Progenitor cell of endocrine pancreas (in vitro differentiated cells): Measurements from ENCODE around the gene APOF. TPM values are rescaled to one million over a fixed set of nuclear protein-coding genes. Genes with fewer than 3 reads are reported as not detected.

ENCODE experiments used
- DNase-seq: peaks from one replicate; pipeline ENCODE4 v3.0.0; 2021; ENCODE audit warnings: low spot score; ENCODE audit not compliant: unreplicated experiment
- H3K27ac Mint-ChIP-seq: 2 replicates; pipeline ENCODE4 v1.8.0; 2021; ENCODE audit warnings: mild to moderate bottlenecking, moderate library complexity, mixed read lengths
- H3K27me3 Mint-ChIP-seq: 2 replicates; pipeline ENCODE4 v1.8.0; 2021; ENCODE audit warnings: mixed read lengths
- H3K36me3 Mint-ChIP-seq: 2 replicates; pipeline ENCODE4 v1.8.0; 2022; ENCODE audit warnings: mixed read lengths; ENCODE audit not compliant: insufficient read depth
- H3K4me1 Mint-ChIP-seq: 2 replicates; pipeline ENCODE4 v1.8.0; 2021; ENCODE audit warnings: low read depth, mixed read lengths
- H3K4me3 Mint-ChIP-seq: 2 replicates; pipeline ENCODE4 v1.8.0; 2021; ENCODE audit warnings: low read depth, mild to moderate bottlenecking, moderate library complexity, mixed read lengths
- H3K9me3 Mint-ChIP-seq: 2 replicates; pipeline ENCODE4 v1.8.0; 2021; ENCODE audit warnings: low read depth, mixed read lengths
- total RNA-seq: library from RNA; stranded (reverse); gene quantifications from 2 replicates; pipeline ENCODE4 v1.2.1, GENCODE V29; 2021
- TF ChIP-seq, protein P1 (sequence below): fragments of 200-600 bp; sonication (generic); IDR thresholded peaks from one replicate; pipeline ENCODE4 v1.5.0; 2021; ENCODE audit warnings: antibody characterized with exemption, mild to moderate bottlenecking; ENCODE audit not compliant: unreplicated experiment

APOF gene
- total RNA-seq, 1 donor from 2014 or later: not detected

- H3K9me3 Mint-ChIP-seq: peaks cover 14% of the 10 kb centered on the region
- TF ChIP-seq, protein P1, sequence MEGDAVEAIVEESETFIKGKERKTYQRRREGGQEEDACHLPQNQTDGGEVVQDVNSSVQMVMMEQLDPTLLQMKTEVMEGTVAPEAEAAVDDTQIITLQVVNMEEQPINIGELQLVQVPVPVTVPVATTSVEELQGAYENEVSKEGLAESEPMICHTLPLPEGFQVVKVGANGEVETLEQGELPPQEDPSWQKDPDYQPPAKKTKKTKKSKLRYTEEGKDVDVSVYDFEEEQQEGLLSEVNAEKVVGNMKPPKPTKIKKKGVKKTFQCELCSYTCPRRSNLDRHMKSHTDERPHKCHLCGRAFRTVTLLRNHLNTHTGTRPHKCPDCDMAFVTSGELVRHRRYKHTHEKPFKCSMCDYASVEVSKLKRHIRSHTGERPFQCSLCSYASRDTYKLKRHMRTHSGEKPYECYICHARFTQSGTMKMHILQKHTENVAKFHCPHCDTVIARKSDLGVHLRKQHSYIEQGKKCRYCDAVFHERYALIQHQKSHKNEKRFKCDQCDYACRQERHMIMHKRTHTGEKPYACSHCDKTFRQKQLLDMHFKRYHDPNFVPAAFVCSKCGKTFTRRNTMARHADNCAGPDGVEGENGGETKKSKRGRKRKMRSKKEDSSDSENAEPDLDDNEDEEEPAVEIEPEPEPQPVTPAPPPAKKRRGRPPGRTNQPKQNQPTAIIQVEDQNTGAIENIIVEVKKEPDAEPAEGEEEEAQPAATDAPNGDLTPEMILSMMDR: no peak
- H3K27me3 Mint-ChIP-seq: no peaks in the 10 kb centered on the region
- no peak overlapping the region for H3K4me3 Mint-ChIP-seq
- H3K36me3 Mint-ChIP-seq: peaks cover 5% of the 10 kb centered on the region
- no peak for DNase-seq
- H3K27ac Mint-ChIP-seq: no peak overlapping the region
- peaks cover 7% of the 10 kb centered on the region for H3K4me1 Mint-ChIP-seq
Measured at GRCh38 chr12:56398324-56398723, 35.7 kb upstream of the APOF start.

GRCh38 chr12:56392331-56392730 lies 29.7 kb upstream of the APOF start:
- no peak overlapping the region for H3K27ac Mint-ChIP-seq
- DNase-seq: no peak
- H3K9me3 Mint-ChIP-seq: no peaks in the 10 kb centered on the region
- no peak overlapping the region for H3K4me3 Mint-ChIP-seq
- TF ChIP-seq, protein P1: no peak
- no peaks in the 10 kb centered on the region for H3K27me3 Mint-ChIP-seq
- peaks cover 4% of the 10 kb centered on the region for H3K4me1 Mint-ChIP-seq
- no peaks in the 10 kb centered on the region for H3K36me3 Mint-ChIP-seq

DNA sequence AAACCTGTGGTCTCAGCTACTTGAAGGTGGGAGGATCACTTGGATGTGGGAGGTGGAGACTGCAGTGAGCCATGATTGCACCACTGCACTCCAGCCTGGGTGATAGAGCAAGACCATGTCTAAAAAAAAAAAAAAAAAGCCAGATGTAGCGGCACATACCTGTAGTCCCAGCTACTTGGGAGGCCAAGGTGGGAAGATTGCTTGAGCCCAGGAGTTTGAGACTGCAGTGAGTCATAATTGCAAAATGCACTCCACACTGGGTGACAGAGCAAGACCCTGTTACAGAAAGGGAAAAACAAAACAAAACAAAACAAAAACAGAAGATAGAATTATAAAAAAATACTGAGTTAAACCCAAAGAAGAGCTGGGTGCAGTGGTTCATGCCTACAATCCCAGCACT lies 29.1 kb upstream of the APOF start:
- no peaks in the 10 kb centered on the region for H3K27me3 Mint-ChIP-seq
- DNase-seq: no peak
- no peak overlapping the region for H3K27ac Mint-ChIP-seq
- H3K36me3 Mint-ChIP-seq: no peaks in the 10 kb centered on the region
- peaks cover 8% of the 10 kb centered on the region for H3K4me1 Mint-ChIP-seq
- no peak overlapping the region for H3K4me3 Mint-ChIP-seq
- H3K9me3 Mint-ChIP-seq: no peaks in the 10 kb centered on the region
- TF ChIP-seq, protein P1: no peak

GRCh38 chr12:56389412-56389811 lies 26.8 kb upstream of the APOF start:
- peak overlapping the region; percentile 65 for H3K27ac Mint-ChIP-seq
- H3K4me1 Mint-ChIP-seq: peaks cover 8% of the 10 kb centered on the region

GRCh38 chr12:56387152-56387736 lies 24.6 kb upstream of the APOF start:
- DNase-seq: no peak
- Mint-ChIP-seq H3K27ac (no peak overlapping the region), H3K27me3 (no peaks in the 10 kb centered on the region)

More at GRCh38 chr12:56389412-56389811, 26.8 kb upstream of the APOF start:
- H3K36me3 Mint-ChIP-seq: no peaks in the 10 kb centered on the region
- H3K27me3 Mint-ChIP-seq: no peaks in the 10 kb centered on the region
- TF ChIP-seq, protein P1: no peak
- no peak overlapping the region for H3K4me3 Mint-ChIP-seq
- H3K9me3 Mint-ChIP-seq: no peaks in the 10 kb centered on the region
- no peak for DNase-seq

More at GRCh38 chr12:56387152-56387736, 24.6 kb upstream of the APOF start:
- TF ChIP-seq, protein P1: no peak
- Mint-ChIP-seq H3K9me3 (no peaks in the 10 kb centered on the region), H3K4me3 (no peak overlapping the region), H3K36me3 (no peaks in the 10 kb centered on the region), H3K4me1 (peaks cover 8% of the 10 kb centered on the region)
